Prostate gland (tissue), 2 donors: ENCODE data around the gene FNDC10. TPM values are rescaled to one million over a fixed set of nuclear protein-coding genes. Genes with fewer than 3 reads are reported as not detected.
"Not testable (repeated sequence)": the region's sequence is repeated elsewhere in the genome, so short reads cannot be mapped to it uniquely, and the experiment has no call there.

Experiments used
- DNase-seq: peaks from one replicate; pipeline ENCODE4 v3.0.0-alpha.2; 2019; ENCODE audit warnings: low spot score
- H3K27ac ChIP-seq, 2 donors: fragments of 200-600 bp; sonication (generic); 2 replicates each; pipeline ENCODE4 v1.5.1; 2017 to 2019
- H3K27me3 ChIP-seq: fragments of 200-600 bp; sonication (generic); replicated peaks from 2 replicates; pipeline ENCODE4 v1.5.1; 2019; ENCODE audit not compliant: insufficient read depth
- H3K36me3 ChIP-seq, 2 donors: fragments of 200-600 bp; sonication (generic); 1 replicate in 1 of 2; 2 replicates in 1 of 2; pipeline versions ENCODE4 v1.5.1 to v1.8.1; 2017 to 2019
- H3K4me1 ChIP-seq: fragments of 200-600 bp; sonication (generic); replicated peaks from 2 replicates; pipeline ENCODE4 v1.5.1; 2019
- H3K4me3 ChIP-seq, 2 donors: fragments of 200-600 bp; sonication (generic); 2 replicates each; pipeline ENCODE4 v1.5.1; 2017 to 2019
- H3K9me3 ChIP-seq: fragments of 200-600 bp; sonication (generic); 2 replicates; pipeline ENCODE4 v1.5.1; 2017
- CTCF ChIP-seq, 4 experiments: fragments of 200-600 bp in 2 of 4; fragments of 450-650 bp in 2 of 4; sonication (generic) in 2 of 4; IDR thresholded peaks; 1 replicate in 3 of 4; 2 replicates in 1 of 4; pipeline ENCODE4 v1.5.1; 2016 to 2019; ENCODE audit warnings: antibody characterized with exemption in 4 of 4, mild to moderate bottlenecking in 2 of 4, moderate library complexity in 2 of 4
- WGBS: methylation state at CpG from one replicate; pipeline ENCODE4 v1.1.5; 2018; 5-methylcytosine and 5-hydroxymethylcytosine counted together
- intact Hi-C: fragments of 100-400 bp; cut with DNase I; formaldehyde crosslinking; loops from one replicate; pipeline ENCODE4 v1.14.2; 2022
- total RNA-seq, 2 donors: library from RNA; depleted of rRNA; stranded (reverse); fragments of >200 nt; gene quantifications; one replicate each; pipeline ENCODE4 v1.1.0, GENCODE V29; 2016

The FNDC10 gene
- total RNA-seq = 10 to 100 TPM in 1 of 2 donors, 1 to 10 TPM in 1; 3.5 to 33.3 TPM

GRCh38 chr1:1599935-1600860 lies at the start of gene FNDC10:
FNDC10 (minus strand) TSS chr1:1600135; CDS start chr1:1600015, 120 bp downstream.
- no peaks in the 10 kb centered on the region for H3K36me3 ChIP-seq
- peaks cover 7% of the 10 kb centered on the region for H3K27me3 ChIP-seq
- peak within 1 kb of the TSS; percentile 14 to 30 for H3K4me3 ChIP-seq
- 1% methylated on average over 45 of the region's 125 CpGs for WGBS
- DNase-seq = no peak
- no peak for TF ChIP-seq CTCF (IDR thresholded peaks at IDR 0.05)
- no peak within 1 kb of the TSS for H3K27ac ChIP-seq
- H3K4me1 ChIP-seq = no peaks in the 10 kb centered on the region
- H3K9me3 ChIP-seq = no peaks in the 10 kb centered on the region
- intact Hi-C loops = no loop called here

GRCh38 chr1:1648265-1648664 lies 48.3 kb upstream of the FNDC10 start:
- DNase-seq, H3K9me3 ChIP-seq, H3K4me3 ChIP-seq, H3K36me3 ChIP-seq, H3K4me1 ChIP-seq, H3K27ac ChIP-seq, intact Hi-C loops, H3K27me3 ChIP-seq: not testable (repeated sequence)
- WGBS = 94% methylated on average over 11 of the region's 11 CpGs

GRCh38 chr1:1647567-1648241 lies 47.8 kb upstream of the FNDC10 start:
- H3K36me3 ChIP-seq, H3K27me3 ChIP-seq, H3K27ac ChIP-seq, intact Hi-C loops, DNase-seq, H3K4me1 ChIP-seq, H3K9me3 ChIP-seq, H3K4me3 ChIP-seq: not testable (repeated sequence)
- WGBS = 90% methylated on average over 17 of the region's 17 CpGs

- H3K9me3 ChIP-seq, H3K4me1 ChIP-seq, intact Hi-C loops, H3K4me3 ChIP-seq, H3K36me3 ChIP-seq, H3K27me3 ChIP-seq, DNase-seq, H3K27ac ChIP-seq: not testable (repeated sequence)
- 78% methylated on average over 5 of the region's 5 CpGs for WGBS
These were observed 46.4 kb upstream of the FNDC10 start for GRCh38 chr1:1646326-1646725.

- WGBS = 95% methylated on average over 21 of the region's 38 CpGs
- H3K27ac ChIP-seq, H3K27me3 ChIP-seq, intact Hi-C loops, H3K4me3 ChIP-seq, H3K4me1 ChIP-seq, H3K36me3 ChIP-seq, H3K9me3 ChIP-seq, DNase-seq: not testable (repeated sequence)
These were observed 41.0 kb upstream of the FNDC10 start for GRCh38 chr1:1640711-1641461.

GRCh38 chr1:1640081-1640480 lies 40.1 kb upstream of the FNDC10 start:
- H3K36me3 ChIP-seq, H3K27me3 ChIP-seq, H3K9me3 ChIP-seq, intact Hi-C loops, H3K4me1 ChIP-seq, DNase-seq, H3K27ac ChIP-seq, H3K4me3 ChIP-seq: not testable (repeated sequence)
- 84% methylated on average over 5 of the region's 25 CpGs for WGBS

- intact Hi-C loops, H3K27me3 ChIP-seq, H3K36me3 ChIP-seq, DNase-seq, H3K4me1 ChIP-seq, H3K9me3 ChIP-seq, H3K4me3 ChIP-seq, H3K27ac ChIP-seq: not testable (repeated sequence)
- 97% methylated on average over 14 of the region's 16 CpGs for WGBS
These were observed 39.4 kb upstream of the FNDC10 start for GRCh38 chr1:1639368-1639767.

GRCh38 chr1:1638528-1638927 lies 38.6 kb upstream of the FNDC10 start:
- DNase-seq, H3K4me3 ChIP-seq, H3K9me3 ChIP-seq, H3K4me1 ChIP-seq, H3K36me3 ChIP-seq, H3K27me3 ChIP-seq, intact Hi-C loops, H3K27ac ChIP-seq: not testable (repeated sequence)
- WGBS = 89% methylated on average over 7 of the region's 13 CpGs

- H3K4me1 ChIP-seq, H3K9me3 ChIP-seq, H3K4me3 ChIP-seq, H3K27me3 ChIP-seq, intact Hi-C loops, DNase-seq, H3K27ac ChIP-seq, H3K36me3 ChIP-seq: not testable (repeated sequence)
- WGBS = 79% methylated on average over 10 of the region's 14 CpGs
These were observed 37.5 kb upstream of the FNDC10 start for GRCh38 chr1:1637479-1637875.

GRCh38 chr1:1636621-1637478 lies 36.9 kb upstream of the FNDC10 start:
- H3K4me3 ChIP-seq, H3K36me3 ChIP-seq, intact Hi-C loops, H3K9me3 ChIP-seq, H3K4me1 ChIP-seq, H3K27ac ChIP-seq, DNase-seq, H3K27me3 ChIP-seq: not testable (repeated sequence)
- WGBS = 83% methylated on average over 25 of the region's 37 CpGs
